GM18511 (cell line): ENCODE results near the gene BOLA2.
A peak's percentile ranks its signal among the peaks of the same experiment; 100 is the strongest.
"Not testable (repeated sequence)": the region's sequence is repeated elsewhere in the genome, so short reads cannot be mapped to it uniquely, and the experiment has no call there.

Experiments
- ATAC-seq: cut with Tn5 transposase; IDR thresholded peaks from one replicate; pipeline ENCODE4 v1.9.1; 2021; ENCODE audit warnings: mild to moderate bottlenecking, moderate library complexity; ENCODE audit not compliant: unreplicated experiment

BOLA2 gene

GRCh38 chr16:29454269-29454668 is at the start of gene BOLA2, which contains the start of gene SLX1B:
TSS of gene BOLA2 (minus strand) at chr16:29454351. CDS start at chr16:29454253, 98 bp downstream.
TSS of gene SLX1B (plus strand) at chr16:29454533.
- peak; percentile 89 for ATAC-seq

- ATAC-seq: not testable (repeated sequence)
Observed at GRCh38 chr16:29482276-29482675, 28.1 kb upstream of the BOLA2 start.

GRCh38 chr16:29472065-29472464 is 17.9 kb upstream of the BOLA2 start:
- not testable (repeated sequence) for ATAC-seq

- not testable (repeated sequence) for ATAC-seq
Observed at GRCh38 chr16:29469660-29470059, 15.5 kb upstream of the BOLA2 start.

- ATAC-seq: not testable (repeated sequence)
Observed at GRCh38 chr16:29467654-29468366, 13.7 kb upstream of the BOLA2 start.

GRCh38 chr16:29466904-29467303 is 12.8 kb upstream of the BOLA2 start:
- ATAC-seq: not testable (repeated sequence)

GRCh38 chr16:29465985-29466824 is 12.1 kb upstream of the BOLA2 start:
- not testable (repeated sequence) for ATAC-seq

GRCh38 chr16:29460647-29461030 is 6.5 kb upstream of the BOLA2 start:
- ATAC-seq: not testable (repeated sequence)

GRCh38 chr16:29459706-29460646 is 5.8 kb upstream of the BOLA2 start, which contains the start of gene SULT1A4:
TSS of gene SULT1A4 (plus strand) at chr16:29459913. CDS start at chr16:29461386, 1,473 bp downstream.
- not testable (repeated sequence) for ATAC-seq

GRCh38 chr16:29457660-29458059 is 3.5 kb upstream of the BOLA2 start:
- not testable (repeated sequence) for ATAC-seq

- ATAC-seq: peak; percentile 77
Observed at GRCh38 chr16:29454828-29455227, 677 bp upstream of the BOLA2 start.

- ATAC-seq: peak; percentile 15
Observed at GRCh38 chr16:29453754-29454153, 397 bp downstream of the BOLA2 start.

GRCh38 chr16:29425390-29425789 is 28.8 kb downstream of the BOLA2 start:
- ATAC-seq: not testable (repeated sequence)

- ATAC-seq: not testable (repeated sequence)
Observed at GRCh38 chr16:29423587-29423986, 30.6 kb downstream of the BOLA2 start.

- ATAC-seq: not testable (repeated sequence)
Observed at GRCh38 chr16:29405249-29405648, 48.9 kb downstream of the BOLA2 start.
